Cardiac septum (tissue), 1 donor: ENCODE measurements around the gene EEF2K. TPM values are rescaled to one million over a fixed set of nuclear protein-coding genes. Genes with fewer than 3 reads are reported as not detected.

Experiments used
- DNase-seq: peaks from one replicate; pipeline ENCODE4 v3.0.0-alpha.2; 2020; ENCODE audit warnings: low spot score
- intact Hi-C: fragments of 100-400 bp; cut with DNase I; formaldehyde crosslinking; loops from one replicate; pipeline ENCODE4 v1.14.0; 2022
- total RNA-seq: library from RNA; stranded (reverse); fragmentation: NEBNext Ultra II Directional; extraction: Animal tissue kit (Norgen Biotek cat#: 25700); gene quantifications from one replicate; pipeline ENCODE4 v1.2.1, GENCODE V29; 2021
- donor health status: DM: no; HTN: no; CAD: no.

EEF2K gene
- total RNA-seq, 1 donor from 2014 or later: 16.2 TPM

DNA sequence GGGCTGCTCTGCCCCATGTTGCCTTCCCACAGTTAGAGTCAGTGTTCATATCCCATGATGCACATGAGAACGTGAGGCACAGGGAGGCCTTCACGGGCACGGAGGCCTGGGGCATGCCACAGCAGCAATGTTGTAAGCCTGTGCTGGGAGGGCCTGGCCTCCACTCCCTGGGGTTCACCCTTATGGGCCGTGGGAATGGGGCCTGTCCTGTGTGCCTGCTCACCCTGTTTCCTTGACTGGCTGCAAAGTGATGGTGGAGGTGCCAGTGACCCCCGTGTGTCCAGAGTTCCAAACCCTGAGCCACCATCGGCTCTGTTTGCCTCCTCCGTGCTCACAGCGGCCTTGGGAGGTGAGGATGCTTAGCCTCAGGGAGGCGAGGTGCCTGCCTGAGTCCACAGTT is 100.7 kb downstream of the EEF2K start:
- DNase-seq: no peak
- intact Hi-C loops: no loop called here

- no peak for DNase-seq
- intact Hi-C loops: no loop called here
Observed at GRCh38 chr16:22307838-22308237, 101.8 kb downstream of the EEF2K start.

GRCh38 chr16:22308824-22309520 is 102.9 kb downstream of the EEF2K start:
- DNase-seq: no peak
- intact Hi-C loops: no loop called here

GRCh38 chr16:22311520-22311919 is 105.4 kb downstream of the EEF2K start:
- DNase-seq: no peak
- intact Hi-C loops: no loop called here

DNA sequence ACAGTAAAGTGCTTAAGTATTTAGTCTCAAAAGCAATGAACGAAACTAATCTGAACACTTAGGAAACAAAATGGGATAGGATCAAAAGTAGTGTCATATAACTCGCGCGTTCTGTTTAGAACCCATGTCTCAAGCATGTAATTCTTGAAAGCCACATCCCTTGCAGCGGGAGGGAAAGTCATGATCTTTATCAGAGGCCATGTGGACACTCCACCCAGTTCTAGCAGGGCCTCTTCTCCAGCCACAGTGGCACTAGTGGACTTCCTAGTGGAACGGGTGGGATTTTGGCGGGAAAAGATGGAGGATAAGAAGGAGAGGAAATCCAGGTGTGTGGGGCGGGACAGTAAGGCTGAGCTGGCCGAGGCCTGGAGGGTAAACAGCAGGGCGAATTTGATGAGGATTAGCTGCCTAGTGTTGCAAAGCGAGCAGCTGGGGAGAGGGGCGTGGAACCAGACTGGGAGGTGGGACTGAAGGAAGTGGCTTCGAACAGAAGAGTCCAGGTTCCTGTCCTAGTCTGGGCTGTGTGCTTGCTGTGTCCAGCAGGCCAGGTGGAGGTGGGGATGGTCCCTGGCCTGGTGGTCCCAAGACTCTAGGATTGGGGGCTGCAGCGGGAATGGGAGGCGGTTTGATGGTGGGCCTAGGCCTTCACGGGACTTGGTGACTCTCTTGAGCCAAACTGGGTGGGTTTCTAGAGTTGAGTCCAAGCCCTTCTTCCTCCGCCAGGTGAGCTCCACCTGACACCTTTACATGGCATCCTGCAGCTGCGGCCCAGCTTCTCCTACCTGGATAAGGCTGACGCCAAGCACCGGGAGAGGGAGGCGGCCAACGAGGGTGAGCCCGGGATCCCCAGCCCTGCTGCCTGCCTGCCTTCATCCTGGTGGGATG is 107.1 kb downstream of the EEF2K start:
- intact Hi-C loops: no loop called here
- no peak for DNase-seq

GRCh38 chr16:22313876-22314470 is 107.9 kb downstream of the EEF2K start:
- intact Hi-C loops: no loop called here

GRCh38 chr16:22314661-22315626 is 108.9 kb downstream of the EEF2K start:
- DNase-seq: no peak
- intact Hi-C loops: loop anchor here (5.0 kb wide), 1 partner anchor 1023 kb away; no protein-coding TSS in a partner anchor

More at GRCh38 chr16:22313876-22314470, 107.9 kb downstream of the EEF2K start:
- DNase-seq: no peak

DNA sequence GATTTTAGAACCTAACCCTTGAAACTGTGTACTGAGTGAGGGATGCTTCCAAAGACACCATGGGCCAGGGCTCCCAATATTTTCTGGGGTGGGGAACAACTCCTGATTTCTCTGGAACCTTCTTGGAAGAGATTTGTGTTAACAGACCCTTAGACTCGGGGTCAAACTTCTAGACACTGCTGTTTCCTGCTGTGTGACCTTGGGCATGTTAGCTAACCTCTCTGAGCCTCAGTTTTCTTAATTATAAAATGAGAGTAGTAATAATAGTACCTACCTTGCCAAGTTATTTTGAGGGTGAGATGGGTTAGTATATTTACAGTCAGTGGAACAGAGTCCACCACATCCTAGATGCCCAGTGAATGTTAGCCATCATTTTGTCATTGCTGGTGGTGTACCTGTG is 109.9 kb downstream of the EEF2K start:
- no peak for DNase-seq
- intact Hi-C loops: loop anchor here (5.0 kb wide), 1 partner anchor 1024 kb away; no protein-coding TSS in a partner anchor

DNA sequence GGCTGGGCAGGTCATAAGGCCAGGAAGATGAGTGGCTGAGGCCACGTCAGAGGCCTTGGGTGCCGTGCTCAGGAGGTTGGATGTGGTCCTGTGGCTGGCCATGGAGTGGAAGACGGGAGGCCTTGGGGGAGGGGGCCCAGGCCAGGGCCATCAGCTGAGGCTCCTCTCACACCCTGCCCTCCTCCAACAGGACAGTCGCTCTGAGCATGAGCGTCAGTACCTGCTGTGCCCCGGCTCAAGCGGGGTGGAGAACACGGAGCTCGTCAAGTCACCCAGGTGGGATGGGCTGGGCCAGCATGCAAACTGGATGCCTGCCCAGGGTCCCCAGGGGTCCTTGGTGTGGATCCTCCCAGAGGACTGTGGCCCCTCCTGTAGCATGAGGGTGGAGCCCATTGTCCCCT is 110.3 kb downstream of the EEF2K start:
- intact Hi-C loops: loop anchor here (5.0 kb wide), 1 partner anchor 1024 kb away; no protein-coding TSS in a partner anchor
- no peak for DNase-seq

GRCh38 chr16:22317001-22317530 is 111.0 kb downstream of the EEF2K start:
- intact Hi-C loops: loop anchor here (5.0 kb wide), 1 partner anchor 1025 kb away; no protein-coding TSS in a partner anchor
- DNase-seq: no peak

DNA sequence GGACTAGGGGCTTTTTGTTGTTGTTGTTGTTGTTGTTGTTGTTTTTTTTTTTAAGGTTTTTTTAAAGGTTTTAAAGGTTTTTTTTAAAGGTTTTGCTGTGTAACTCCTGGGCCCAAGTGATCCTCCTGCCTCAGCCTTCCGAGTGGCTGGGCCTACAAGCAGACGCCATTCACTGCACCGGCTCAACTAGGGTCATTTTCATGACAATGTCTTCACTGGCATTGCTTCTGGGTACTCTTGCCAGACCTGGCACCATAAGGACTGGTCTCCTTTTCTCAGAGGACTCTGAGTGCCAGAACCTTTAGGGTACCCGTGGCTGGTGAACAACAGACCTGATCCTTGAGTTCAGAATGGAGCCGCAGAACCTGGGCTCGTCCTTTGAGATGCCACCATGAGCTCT is 111.5 kb downstream of the EEF2K start:
- no peak for DNase-seq
- intact Hi-C loops: loop anchor here (5.0 kb wide), 1 partner anchor 1025 kb away; no protein-coding TSS in a partner anchor

DNA sequence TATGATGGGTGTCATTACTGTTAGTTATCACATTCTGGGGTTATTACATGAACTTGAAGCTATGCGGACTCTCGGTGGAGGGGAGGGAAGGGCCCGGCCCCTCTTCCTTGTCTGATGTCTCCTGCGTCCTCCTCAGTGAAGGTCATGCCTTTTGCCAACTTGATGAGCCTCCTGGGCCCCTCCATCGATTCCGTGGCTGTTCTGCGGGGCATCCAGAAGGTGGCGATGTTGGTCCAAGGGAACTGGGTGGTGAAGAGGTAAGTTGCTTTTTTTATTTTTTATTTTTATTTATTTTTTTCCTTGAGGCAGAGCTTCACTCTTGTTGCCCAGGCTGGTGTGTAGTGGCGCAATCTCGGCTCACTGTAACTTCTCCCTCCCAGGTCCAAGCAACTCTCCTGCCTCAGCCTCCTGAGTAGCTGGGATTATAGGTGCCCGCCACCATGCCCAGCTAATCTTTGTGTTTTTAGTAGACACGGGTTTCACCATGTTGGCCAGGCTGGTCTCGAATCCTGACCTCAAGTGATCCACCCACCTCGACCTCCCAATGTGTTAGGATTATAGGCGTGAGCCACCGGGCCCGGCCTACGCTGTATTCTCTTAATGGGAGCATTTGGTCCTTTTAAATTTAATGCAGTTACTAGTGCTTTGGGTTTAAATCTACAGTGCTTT is 112.7 kb downstream of the EEF2K start:
- no peak for DNase-seq
- intact Hi-C loops: loop anchor here (5.0 kb wide), 1 partner anchor 1027 kb away; no protein-coding TSS in a partner anchor

DNA sequence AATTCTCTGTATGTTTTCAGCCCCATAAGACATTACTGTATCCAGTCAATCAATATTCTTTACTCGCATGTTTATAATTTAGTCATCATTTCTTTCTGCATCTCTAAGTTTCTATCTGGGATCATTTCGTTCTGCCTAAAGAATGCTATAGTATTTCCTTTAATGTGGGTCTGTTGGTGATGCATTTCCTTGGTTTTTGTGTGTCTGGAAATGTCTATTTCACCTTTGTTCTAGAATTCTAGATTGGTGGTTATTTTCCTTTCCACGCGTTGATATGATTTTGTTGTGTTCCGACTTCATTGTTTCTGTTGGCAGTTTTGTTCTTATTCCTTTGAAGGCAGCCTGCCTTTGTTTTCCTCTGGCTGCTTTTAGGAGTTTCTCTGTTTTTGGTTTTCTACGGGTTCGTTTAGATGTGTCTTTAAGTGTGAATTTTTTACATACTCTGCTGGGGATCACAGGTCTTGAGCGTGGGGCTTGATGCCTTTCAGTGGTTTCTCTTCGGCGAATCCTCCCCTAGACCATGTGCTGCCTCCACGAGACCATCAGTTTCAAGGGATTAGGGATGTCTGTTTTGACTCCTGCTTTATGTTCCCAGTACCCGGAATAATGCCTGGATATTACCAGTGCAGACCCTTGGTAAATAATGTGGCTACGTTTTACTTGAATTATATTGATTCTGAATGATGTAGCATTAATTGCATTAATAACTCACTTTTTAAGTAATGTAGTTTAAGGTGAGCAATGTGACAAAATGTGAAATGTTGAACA is 114.7 kb downstream of the EEF2K start:
- DNase-seq: no peak
- intact Hi-C loops: loop anchor here (10.0 kb wide), 1 partner anchor 94 kb away; no protein-coding TSS in a partner anchor

DNA sequence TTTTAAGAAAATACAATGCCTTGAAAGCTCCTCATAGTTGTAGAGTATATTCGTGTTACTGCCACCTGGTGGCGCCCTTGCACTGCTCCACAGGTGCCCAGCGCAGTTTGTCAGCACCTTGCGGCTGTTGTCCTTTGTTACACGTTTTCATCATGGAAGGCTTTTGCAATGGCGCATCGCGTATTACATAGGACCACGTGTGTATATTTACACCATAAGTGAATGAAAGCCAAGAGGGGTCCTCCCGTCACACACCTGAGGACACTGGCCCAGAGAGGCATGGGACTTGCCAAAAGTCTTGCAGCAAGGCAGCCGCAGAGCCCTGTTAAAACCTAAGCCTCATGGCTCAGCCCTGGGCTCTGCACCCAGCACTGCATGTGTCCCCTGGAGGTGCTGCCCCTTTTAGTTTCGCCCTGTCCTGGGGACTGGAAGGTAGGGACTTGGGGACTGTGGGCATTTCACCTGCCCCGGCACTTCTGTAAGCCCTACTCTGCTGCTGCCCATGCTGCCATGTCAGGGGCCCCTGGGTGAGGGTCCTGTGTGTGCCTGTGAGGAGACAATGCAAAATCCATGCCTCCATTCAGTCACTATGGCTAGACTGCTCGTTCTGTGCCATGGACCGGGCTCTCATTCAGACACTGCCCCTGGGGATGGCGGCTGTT is 115.4 kb downstream of the EEF2K start:
- intact Hi-C loops: loop anchor here (10.0 kb wide), 1 partner anchor 93 kb away; no protein-coding TSS in a partner anchor
- no peak for DNase-seq

DNA sequence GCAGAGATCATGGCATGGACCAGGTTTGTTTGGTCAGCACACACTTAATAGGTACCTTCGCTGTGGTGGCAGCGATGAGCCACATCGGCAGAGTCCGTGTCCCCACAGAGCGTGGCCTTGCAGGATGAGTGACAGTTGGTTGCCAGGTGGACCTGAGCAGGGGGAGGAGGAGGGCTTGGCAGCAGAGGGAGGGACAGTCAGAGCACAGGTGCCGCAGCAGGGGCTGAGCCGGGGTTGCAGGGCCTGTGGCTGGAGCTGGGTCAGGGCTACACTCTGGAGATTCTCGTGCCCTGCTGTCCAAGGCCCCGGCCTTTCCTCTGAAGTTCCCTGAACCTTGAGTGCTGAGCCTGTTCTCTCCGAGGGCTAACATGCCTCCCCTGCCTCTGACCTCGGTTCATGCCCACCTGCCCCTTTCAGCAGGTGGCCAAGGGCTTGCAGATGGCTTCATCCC is 116.0 kb downstream of the EEF2K start:
- intact Hi-C loops: loop anchor here (10.0 kb wide), 1 partner anchor 93 kb away; no protein-coding TSS in a partner anchor
- DNase-seq: no peak

GRCh38 chr16:22322741-22323140 is 116.7 kb downstream of the EEF2K start:
- DNase-seq: no peak
- intact Hi-C loops: loop anchor here (10.0 kb wide), 1 partner anchor 92 kb away; no protein-coding TSS in a partner anchor
